ENCODE measurements around the gene SPOP.

The SPOP gene

GRCh38 chr17:49670641-49671040 is 7.3 kb downstream of the SPOP start:
- no peak for DNase-seq (ENCODE audit: extremely low spot score)
- CTCF ChIA-PET = interaction anchor here (1.0 to 1.5 kb wide), 8 partner anchors 8 to 101 kb away, joined by 3 to 6 read pairs (median 4); no protein-coding TSS in a partner anchor
- TF ChIP-seq CTCF (IDR thresholded peaks at IDR 0.05; ENCODE audit: control extremely low read depth, extremely low read depth, low read depth, missing control alignments) = no peak
- POLR2A ChIA-PET = no interaction called here

- no peak for TF ChIP-seq CTCF (IDR thresholded peaks at IDR 0.05; ENCODE audit: control extremely low read depth, extremely low read depth, low read depth, missing control alignments)
- CTCF ChIA-PET = interaction anchor here (1.0 to 1.6 kb wide), 9 partner anchors 9 to 101 kb away, joined by 3 to 4 read pairs (median 3); no protein-coding TSS in a partner anchor
- no peak for DNase-seq (ENCODE audit: extremely low spot score)
- POLR2A ChIA-PET = no interaction called here
These were observed 7.9 kb downstream of the SPOP start for GRCh38 chr17:49670002-49670401.

- no peak for DNase-seq (ENCODE audit: extremely low spot score)
- CTCF ChIA-PET = no interaction called here
- no peak for TF ChIP-seq CTCF (IDR thresholded peaks at IDR 0.05; ENCODE audit: control extremely low read depth, extremely low read depth, low read depth, missing control alignments)
- POLR2A ChIA-PET = no interaction called here
These were observed 10.0 kb downstream of the SPOP start for GRCh38 chr17:49667854-49668253.

GRCh38 chr17:49664706-49665211 is 13.1 kb downstream of the SPOP start:
- no peak for TF ChIP-seq CTCF (IDR thresholded peaks at IDR 0.05; ENCODE audit: control extremely low read depth, extremely low read depth, low read depth, missing control alignments)
- CTCF ChIA-PET = interaction anchor here (1.5 to 2.0 kb wide), 2 partner anchors 14 to 95 kb away, joined by 3 to 5 read pairs; no protein-coding TSS in a partner anchor
- POLR2A ChIA-PET = no interaction called here
- no peak for DNase-seq (ENCODE audit: extremely low spot score)

- ChIA-PET CTCF (interaction anchor here (0.6 to 1.6 kb wide), 6 partner anchors 10 to 92 kb away, joined by 3 to 5 read pairs (median 3); no protein-coding TSS in a partner anchor), POLR2A (no interaction called here)
- DNase-seq (ENCODE audit: extremely low spot score) = no peak
- no peak for TF ChIP-seq CTCF (IDR thresholded peaks at IDR 0.05; ENCODE audit: control extremely low read depth, extremely low read depth, low read depth, missing control alignments)
These were observed 18.1 kb downstream of the SPOP start for GRCh38 chr17:49659661-49660382.

- ChIA-PET CTCF (interaction anchor here (2.1 kb wide), 1 partner anchor 81 kb away, joined by 7 read pairs; the partner anchor contains the start of gene NXPH3), POLR2A (no interaction called here)
- no peak for TF ChIP-seq CTCF (IDR thresholded peaks at IDR 0.05; ENCODE audit: control extremely low read depth, extremely low read depth, low read depth, missing control alignments)
- DNase-seq (ENCODE audit: extremely low spot score) = no peak
These were observed 21.6 kb downstream of the SPOP start for GRCh38 chr17:49656247-49656646.
